ENCODE results near the gene SYNDIG1.

SYNDIG1 gene

GRCh38 chr20:24674921-24675605, 205.6 kb downstream of the SYNDIG1 start:
- DNase-seq (ENCODE audit: low spot score), result no peak

GRCh38 chr20:24675651-24676352, 206.4 kb downstream of the SYNDIG1 start:
- no peak for DNase-seq (ENCODE audit: low spot score)

- no peak for DNase-seq (ENCODE audit: low spot score)
These were observed 207.0 kb downstream of the SYNDIG1 start for GRCh38 chr20:24676353-24676977.

GRCh38 chr20:24676978-24677370, 207.5 kb downstream of the SYNDIG1 start:
- no peak for DNase-seq (ENCODE audit: low spot score)

GRCh38 chr20:24677626-24678315, 208.3 kb downstream of the SYNDIG1 start:
- no peak for DNase-seq (ENCODE audit: low spot score)

- no peak for DNase-seq (ENCODE audit: low spot score)
These were observed 209.1 kb downstream of the SYNDIG1 start for GRCh38 chr20:24678351-24679106.

GRCh38 chr20:24679448-24680047, 210.1 kb downstream of the SYNDIG1 start:
- peak; percentile 6 for DNase-seq (ENCODE audit: low spot score)

- DNase-seq (ENCODE audit: low spot score), result no peak
These were observed 212.4 kb downstream of the SYNDIG1 start for GRCh38 chr20:24681634-24682495.

GRCh38 chr20:24682496-24682985, 213.1 kb downstream of the SYNDIG1 start:
- no peak for DNase-seq (ENCODE audit: low spot score)

GRCh38 chr20:24683676-24684075, 214.2 kb downstream of the SYNDIG1 start:
- no peak for DNase-seq (ENCODE audit: low spot score)

GRCh38 chr20:24684421-24684871, 215.0 kb downstream of the SYNDIG1 start:
- no peak for DNase-seq (ENCODE audit: low spot score)

GRCh38 chr20:24684956-24685691, 215.7 kb downstream of the SYNDIG1 start:
- DNase-seq (ENCODE audit: low spot score), result no peak

GRCh38 chr20:24685736-24686135, 216.3 kb downstream of the SYNDIG1 start:
- no peak for DNase-seq (ENCODE audit: low spot score)

- DNase-seq (ENCODE audit: low spot score), result no peak
These were observed 216.7 kb downstream of the SYNDIG1 start for GRCh38 chr20:24686156-24686555.

GRCh38 chr20:24690408-24690807, 221.0 kb downstream of the SYNDIG1 start:
- no peak for DNase-seq (ENCODE audit: low spot score)

GRCh38 chr20:24691901-24692351, 222.5 kb downstream of the SYNDIG1 start:
- DNase-seq (ENCODE audit: low spot score), result no peak

- DNase-seq (ENCODE audit: low spot score), result no peak
These were observed 223.2 kb downstream of the SYNDIG1 start for GRCh38 chr20:24692446-24693200.

- DNase-seq (ENCODE audit: low spot score), result no peak
These were observed 224.2 kb downstream of the SYNDIG1 start for GRCh38 chr20:24693466-24694156.

All from RKO (cell line).